ENCODE data around the gene KIFBP.
A peak's percentile ranks its signal among the peaks of the same experiment; 100 is the strongest.

The KIFBP gene

GRCh38 chr10:69055241-69055640 lies 66.6 kb downstream of the KIFBP start:
- no peak overlapping the region for H3K4me3 ChIP-seq (replicated peaks; ENCODE audit: insufficient read depth, low read length)
- TF ChIP-seq POLR2AphosphoS5 (IDR thresholded peaks at IDR 0.05; ENCODE audit: low read depth), result no peak
- no peak for TF ChIP-seq REST (IDR thresholded peaks at IDR 0.05; ENCODE audit: insufficient replicate concordance, low read depth)
- TF ChIP-seq GABPA (IDR thresholded peaks at IDR 0.05; ENCODE audit: low read depth), result no peak
- TF ChIP-seq CTCF (IDR thresholded peaks at IDR 0.05; ENCODE audit: insufficient read depth, low read length), result no peak
- no peak for TF ChIP-seq SPI1 (IDR thresholded peaks at IDR 0.05; ENCODE audit: borderline replicate concordance, low read depth)
- no peaks in the 10 kb centered on the region for H3K27me3 ChIP-seq (ENCODE audit: insufficient read depth, poor library complexity, severe bottlenecking)
- DNase-seq (ENCODE audit: low read depth in 1 of 2, low spot score in 1 of 2), result no peak
- peak overlapping the region; percentile 97; the same call in 1 of the 2 replicates for H3K27ac ChIP-seq (replicated peaks)

- DNase-seq (ENCODE audit: low read depth in 1 of 2, low spot score in 1 of 2), result peak in 1 of 2 experiments; percentile 46
- Histone ChIP-seq H3K27ac (replicated peaks) (peak overlapping the region; percentile 97), H3K27me3 (ENCODE audit: insufficient read depth, poor library complexity, severe bottlenecking) (no peaks in the 10 kb centered on the region), H3K4me3 (replicated peaks; ENCODE audit: insufficient read depth, low read length) (no peak overlapping the region)
- TF ChIP-seq POLR2AphosphoS5 (IDR thresholded peaks at IDR 0.05; ENCODE audit: low read depth), result no peak
- TF ChIP-seq REST (IDR thresholded peaks at IDR 0.05; ENCODE audit: insufficient replicate concordance, low read depth), result no peak
- TF ChIP-seq SPI1 (IDR thresholded peaks at IDR 0.05; ENCODE audit: borderline replicate concordance, low read depth), result no peak
- no peak for TF ChIP-seq CTCF (IDR thresholded peaks at IDR 0.05; ENCODE audit: insufficient read depth, low read length)
- TF ChIP-seq GABPA (IDR thresholded peaks at IDR 0.05; ENCODE audit: low read depth), result no peak
These were observed 67.5 kb downstream of the KIFBP start for GRCh38 chr10:69056129-69056528.

GRCh38 chr10:69056536-69057260 lies 68.1 kb downstream of the KIFBP start:
- H3K27ac ChIP-seq (replicated peaks), result peak overlapping the region; percentile 97
- peak overlapping the region; percentile 34 for H3K4me3 ChIP-seq (replicated peaks; ENCODE audit: insufficient read depth, low read length)
- H3K27me3 ChIP-seq (ENCODE audit: insufficient read depth, poor library complexity, severe bottlenecking), result no peaks in the 10 kb centered on the region
- DNase-seq (ENCODE audit: low read depth in 1 of 2, low spot score in 1 of 2), result no peak
- no peak for TF ChIP-seq POLR2AphosphoS5 (IDR thresholded peaks at IDR 0.05; ENCODE audit: low read depth)
- TF ChIP-seq CTCF (IDR thresholded peaks at IDR 0.05; ENCODE audit: insufficient read depth, low read length), result no peak
- no peak for TF ChIP-seq GABPA (IDR thresholded peaks at IDR 0.05; ENCODE audit: low read depth)
- no peak for TF ChIP-seq SPI1 (IDR thresholded peaks at IDR 0.05; ENCODE audit: borderline replicate concordance, low read depth)
- TF ChIP-seq REST (IDR thresholded peaks at IDR 0.05; ENCODE audit: insufficient replicate concordance, low read depth), result no peak
